ENCODE results near the gene TRIM51.

GRCh38 chr11:55849037-55849436 is 34.1 kb upstream of the TRIM51 start:
- no peak for TF ChIP-seq EZH2 (IDR thresholded peaks at IDR 0.05; ENCODE audit: low read length, unreplicated experiment)
- TF ChIP-seq CTCF (conservative IDR thresholded peaks at IDR 0.05; ENCODE audit: low read depth, low read length): no peak
